HG03442 (cell line): ENCODE results near the gene HIVEP3.

ENCODE experiments used
- ATAC-seq: cut with Tn5 transposase; IDR thresholded peaks from one replicate; pipeline ENCODE4 v1.9.1; 2021; ENCODE audit warnings: mild to moderate bottlenecking, moderate library complexity; ENCODE audit not compliant: unreplicated experiment

Gene HIVEP3

DNA sequence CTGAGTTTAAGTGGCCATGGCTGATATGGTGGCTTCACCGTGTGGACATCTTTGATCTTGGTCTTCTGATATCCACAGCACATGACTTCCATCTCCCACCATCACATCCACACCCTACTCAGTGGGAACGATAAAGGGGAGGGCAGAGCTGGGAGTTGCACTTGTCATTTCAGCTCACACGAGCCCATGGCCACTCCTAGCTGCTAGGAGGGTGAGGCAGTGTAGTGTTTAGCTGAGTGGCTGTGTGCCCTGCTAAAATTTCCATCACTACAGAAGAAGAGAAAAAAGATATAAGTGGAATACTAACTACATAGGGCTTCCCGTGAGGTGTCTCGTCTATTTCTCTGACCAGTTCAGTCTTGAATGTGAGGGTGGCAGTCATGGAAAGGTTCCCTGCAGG, 310.9 kb downstream of the HIVEP3 start:
- no peak for ATAC-seq

GRCh38 chr1:41599912-41600311, 318.8 kb downstream of the HIVEP3 start:
- no peak for ATAC-seq

GRCh38 chr1:41598325-41598724, 320.4 kb downstream of the HIVEP3 start:
- no peak for ATAC-seq

DNA sequence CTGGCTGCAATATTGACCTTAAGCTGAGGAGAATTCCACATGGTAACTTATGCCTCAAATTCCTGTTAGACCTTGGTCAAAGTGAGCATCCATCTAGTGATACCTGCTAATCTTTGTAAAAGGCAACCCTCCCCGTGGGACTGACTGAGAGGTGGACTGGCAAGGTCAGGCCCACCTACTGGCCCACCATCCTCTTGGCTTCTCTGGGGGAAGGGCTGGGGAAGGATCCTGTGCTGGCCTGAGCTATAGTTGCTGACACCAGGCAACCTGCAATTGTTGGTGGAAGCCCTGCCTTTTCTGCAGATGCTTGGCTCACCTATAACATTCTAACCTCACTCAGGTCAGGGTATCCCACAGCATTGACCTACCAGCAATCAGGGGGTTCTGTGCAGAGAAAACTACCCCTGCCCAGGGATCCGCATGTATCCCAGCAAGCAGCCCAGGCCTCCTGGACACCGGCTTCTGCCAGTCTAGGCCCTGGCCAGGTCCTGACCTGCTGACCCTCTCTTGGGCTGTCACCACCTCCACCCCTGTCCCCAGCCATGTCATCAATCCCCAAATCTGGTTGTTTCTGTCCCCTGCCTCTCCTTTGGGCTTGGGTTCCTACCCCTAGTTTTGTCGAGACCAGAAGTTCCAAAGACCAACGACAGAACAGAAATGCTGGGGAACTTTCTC, 326.1 kb downstream of the HIVEP3 start:
- no peak for ATAC-seq

GRCh38 chr1:41591891-41592290, 326.8 kb downstream of the HIVEP3 start:
- no peak for ATAC-seq

DNA sequence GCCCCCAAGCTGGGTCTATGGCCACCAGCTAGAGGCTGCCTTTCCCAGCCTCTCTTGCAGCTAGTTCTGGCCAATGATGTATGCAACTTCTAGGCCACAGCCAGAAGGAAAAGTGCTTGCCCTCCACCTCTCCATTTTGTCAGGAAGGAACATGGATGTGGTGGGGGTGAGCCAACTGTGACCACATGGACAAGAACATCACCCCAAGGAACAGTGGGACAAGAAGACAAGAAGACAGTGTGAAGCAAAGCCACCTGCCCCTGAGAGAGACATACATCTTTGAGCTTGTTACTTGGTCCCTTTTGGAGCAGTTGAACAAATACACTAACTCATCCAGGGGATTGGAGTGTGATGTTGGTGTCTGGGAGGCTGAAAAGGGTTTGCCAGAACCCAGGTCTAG, 328.4 kb downstream of the HIVEP3 start:
- no peak for ATAC-seq

- no peak for ATAC-seq
Measured at GRCh38 chr1:41589395-41589794, 329.3 kb downstream of the HIVEP3 start.

DNA sequence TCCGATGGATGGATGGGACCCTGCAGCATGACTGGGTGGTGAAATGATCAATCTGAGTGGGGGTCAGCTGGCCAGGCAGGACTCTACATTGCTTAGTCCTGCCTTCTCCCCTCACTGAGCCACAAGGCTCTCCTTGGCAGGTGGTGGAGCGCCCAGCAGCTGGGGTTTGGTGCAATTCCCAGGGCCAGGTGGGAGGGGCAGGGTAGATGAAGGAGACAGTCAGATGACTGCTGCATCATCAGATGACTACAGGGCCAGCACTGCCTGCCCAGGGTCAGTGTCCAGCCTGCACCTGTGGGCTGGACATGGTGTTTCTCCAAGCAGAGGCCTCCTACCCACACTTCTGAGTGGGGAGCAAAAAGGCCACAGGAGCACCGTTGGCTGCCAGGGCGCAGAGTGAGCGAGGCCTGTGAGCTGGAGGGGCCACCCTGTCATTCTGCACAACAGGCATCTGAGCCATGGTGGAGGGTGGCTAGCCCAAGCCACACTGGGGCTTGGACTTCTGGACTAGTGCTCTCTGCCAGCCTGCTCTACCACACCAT, 330.3 kb downstream of the HIVEP3 start:
- ATAC-seq: no peak

GRCh38 chr1:41587791-41588190, 330.9 kb downstream of the HIVEP3 start:
- ATAC-seq: no peak

GRCh38 chr1:41586230-41586629, 332.5 kb downstream of the HIVEP3 start:
- ATAC-seq: no peak

DNA sequence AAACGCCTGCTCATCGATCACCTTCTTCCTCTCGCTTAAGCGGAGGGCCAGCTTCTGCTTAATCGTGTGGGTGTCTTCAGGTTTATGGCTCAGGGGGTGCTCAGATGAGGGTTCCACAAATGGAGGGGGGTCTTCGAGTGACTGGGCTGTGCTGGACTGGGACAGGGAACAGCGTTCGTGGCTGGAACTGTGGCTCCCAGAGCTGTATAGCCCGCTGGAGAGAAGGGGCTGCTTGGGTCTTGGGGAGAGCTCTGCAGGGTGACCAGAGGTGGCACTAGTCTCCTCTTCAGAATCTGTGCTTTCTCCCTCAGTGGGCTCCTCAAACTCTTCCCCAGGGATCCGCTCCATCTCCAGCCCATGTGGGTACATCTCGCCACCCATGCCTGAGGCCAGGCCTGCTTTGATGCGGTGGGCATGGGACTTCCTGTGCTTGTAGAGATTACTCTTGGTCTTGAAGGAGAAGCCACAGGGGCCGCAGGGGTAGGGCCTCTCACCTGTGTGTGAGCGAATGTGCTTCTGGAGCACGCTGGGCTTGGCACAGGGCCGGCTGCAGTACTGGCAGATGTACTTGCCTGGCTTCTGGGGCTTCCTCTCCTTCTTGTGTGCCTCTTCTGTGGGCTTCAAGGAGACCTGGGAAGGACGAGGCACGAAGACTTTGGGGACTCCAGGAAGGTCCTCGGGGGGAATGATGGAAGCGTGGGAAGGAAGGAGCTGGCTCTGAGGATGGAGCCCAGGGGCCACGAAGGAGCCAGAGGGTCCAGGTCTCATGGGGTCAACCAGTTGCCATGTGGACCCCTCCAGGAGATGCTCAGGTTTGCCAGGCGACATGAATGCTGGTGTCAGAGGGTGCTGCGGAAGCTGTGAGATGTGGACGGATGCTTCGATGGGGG, 334.8 kb downstream of the HIVEP3 start:
- ATAC-seq: no peak

DNA sequence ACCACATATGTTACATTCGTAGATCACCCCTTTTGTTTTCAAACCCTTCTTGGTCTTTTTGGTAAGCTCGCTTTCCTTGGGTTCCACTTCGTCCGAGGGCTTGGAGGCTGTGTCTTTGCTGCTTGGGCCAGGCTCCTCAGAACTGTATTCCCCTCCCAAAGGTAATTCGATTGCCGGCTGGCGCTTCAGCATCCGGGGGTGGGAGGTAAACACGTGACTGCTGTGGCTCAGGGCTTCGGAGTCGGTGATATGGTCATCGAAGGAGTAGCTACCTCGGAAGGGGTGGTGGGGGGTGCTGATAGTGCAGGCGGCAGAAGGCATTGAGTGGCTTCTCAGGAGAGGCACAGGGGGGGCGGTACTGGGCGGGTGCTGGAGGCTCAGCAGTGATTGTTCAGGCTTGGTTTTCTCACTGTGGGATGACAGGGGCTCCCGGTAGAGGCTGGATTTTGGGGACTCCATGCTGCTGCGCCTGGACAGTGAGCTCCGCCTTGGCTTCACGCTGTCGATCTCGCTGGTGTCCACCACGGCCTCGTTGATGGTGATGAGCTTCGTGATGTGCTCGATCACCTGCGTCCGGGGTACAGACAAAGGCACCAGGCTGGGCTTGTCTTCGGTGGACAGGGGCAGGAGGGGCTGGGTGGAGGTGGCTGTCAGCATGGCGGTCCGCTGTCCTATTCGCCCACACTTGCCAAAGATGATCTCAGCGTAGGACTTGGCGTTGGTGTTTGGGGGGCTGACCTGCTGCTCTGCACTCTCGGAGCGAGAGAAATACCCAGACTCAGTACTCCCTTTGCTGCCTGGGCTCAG, 335.7 kb downstream of the HIVEP3 start:
- no peak for ATAC-seq

GRCh38 chr1:41582351-41582750, 336.4 kb downstream of the HIVEP3 start:
- no peak for ATAC-seq

DNA sequence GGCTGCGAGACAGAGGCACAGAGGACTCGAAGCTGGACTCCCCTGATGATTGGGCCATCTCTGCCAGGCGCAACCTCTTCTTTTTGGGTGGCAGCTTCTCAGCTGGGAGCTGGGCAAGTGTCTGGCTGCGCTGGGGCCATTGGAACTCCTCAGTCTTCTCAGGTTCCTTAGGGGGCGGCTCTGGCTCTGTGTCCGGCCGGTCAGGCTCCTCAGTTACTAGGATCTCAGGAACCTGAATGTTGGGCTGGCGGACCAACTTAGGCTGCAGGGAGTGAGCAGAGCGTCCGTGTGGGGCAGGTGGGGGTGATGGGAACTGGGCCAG, 336.8 kb downstream of the HIVEP3 start:
- ATAC-seq: no peak

DNA sequence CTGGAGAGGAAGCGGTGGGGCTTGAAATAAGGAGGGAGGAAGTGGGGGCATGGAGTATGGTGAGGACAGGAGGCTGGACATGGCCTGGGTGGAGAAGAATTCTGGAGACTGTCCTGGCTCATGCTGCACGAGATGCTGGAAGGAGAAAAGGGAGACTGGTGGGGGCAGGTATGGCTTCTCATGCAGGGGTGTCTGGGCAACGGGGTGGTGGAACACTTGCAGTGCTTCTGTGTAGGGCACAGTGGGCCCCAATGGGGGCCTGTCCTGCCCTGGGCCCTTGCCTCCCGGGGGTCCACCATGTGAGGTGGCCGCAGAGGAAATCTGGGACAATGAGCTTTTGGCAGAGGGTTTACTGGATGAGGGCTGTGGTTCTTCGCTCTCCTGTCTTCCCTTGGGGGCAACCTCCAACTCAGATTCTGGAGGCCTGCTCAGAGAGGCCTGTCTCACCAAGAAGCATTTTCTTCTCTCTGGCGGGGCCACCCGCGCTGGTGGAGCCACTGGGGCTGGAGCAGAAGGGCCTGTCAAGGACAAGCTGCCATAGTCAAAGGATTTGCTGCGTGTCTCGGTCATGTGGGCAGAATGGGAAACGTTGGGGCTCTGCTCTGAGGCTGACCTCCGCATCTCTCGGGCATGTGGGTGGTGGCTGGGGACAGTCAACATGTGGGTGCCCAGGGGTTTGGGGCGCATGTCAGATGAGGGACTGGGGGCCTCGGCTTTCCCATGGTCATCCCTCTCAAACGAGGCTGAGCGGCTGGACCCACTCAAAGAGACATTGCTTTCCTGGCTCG, 337.3 kb downstream of the HIVEP3 start:
- no peak for ATAC-seq

DNA sequence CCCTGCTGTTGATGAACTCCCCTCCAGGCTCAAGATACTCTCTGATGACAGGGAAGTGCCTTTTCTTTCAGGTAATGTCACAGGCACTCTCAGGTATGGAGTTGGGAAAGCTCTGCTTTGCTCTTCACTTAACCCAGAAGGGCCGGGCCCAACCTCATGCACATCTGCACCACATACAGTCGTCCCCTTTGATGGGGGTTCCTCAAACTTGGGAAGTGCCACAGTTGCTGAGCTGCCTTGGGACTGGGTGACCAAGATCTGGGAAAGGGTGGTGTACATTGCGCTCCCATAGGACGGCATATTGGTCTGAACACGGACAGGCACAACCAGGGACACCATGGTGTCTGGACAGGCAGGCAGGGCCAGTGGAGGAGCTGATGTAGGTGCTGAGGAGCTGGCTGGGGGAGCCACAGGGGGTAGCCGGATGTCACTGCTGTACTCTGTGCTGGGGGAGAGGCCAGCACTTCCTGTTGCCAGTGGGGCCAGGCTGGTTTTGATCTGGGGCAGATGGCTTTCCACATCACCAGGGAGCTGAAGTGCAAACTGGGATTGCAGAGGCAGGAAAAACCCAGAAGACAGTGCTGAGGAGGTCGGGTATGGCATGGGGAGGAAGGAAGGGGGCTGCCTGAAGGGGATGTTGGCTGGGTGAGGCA, 338.1 kb downstream of the HIVEP3 start:
- ATAC-seq: no peak

GRCh38 chr1:41580021-41580420, 338.7 kb downstream of the HIVEP3 start:
- no peak for ATAC-seq

GRCh38 chr1:41578712-41579335, 339.9 kb downstream of the HIVEP3 start:
- ATAC-seq: no peak

DNA sequence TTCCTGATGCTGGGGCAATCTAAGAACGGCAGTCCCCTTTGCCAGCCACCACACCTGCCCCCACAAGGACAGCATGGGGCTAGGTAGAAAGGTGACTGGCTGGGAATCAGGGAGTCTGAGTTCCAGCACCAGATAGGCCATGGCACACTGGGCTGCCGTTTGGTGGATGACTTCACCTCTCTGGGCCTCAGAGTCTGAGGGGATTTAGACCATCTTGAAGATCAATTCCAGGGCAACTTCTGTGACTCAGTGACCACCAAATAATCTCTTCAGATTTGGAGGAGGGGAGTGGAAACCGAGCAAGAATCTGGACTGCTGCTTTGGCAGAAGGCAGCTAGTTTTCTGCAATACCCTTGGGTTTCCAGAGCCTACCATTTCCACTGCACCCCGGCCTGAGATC, 342.1 kb downstream of the HIVEP3 start:
- no peak for ATAC-seq

GRCh38 chr1:41576206-41576605, 342.5 kb downstream of the HIVEP3 start:
- ATAC-seq: no peak
